Endothelial cell (in vitro differentiated cells): ENCODE results near the gene RAX2. TPM values are rescaled to one million over a fixed set of nuclear protein-coding genes. Genes with fewer than 3 reads are reported as not detected.

ENCODE experiments used
- DNase-seq: peaks from one replicate; pipeline ENCODE4 v3.0.0; 2021; ENCODE audit warnings: low spot score
- H3K27ac Mint-ChIP-seq: one replicate; pipeline ENCODE4 v1.8.0; 2021; ENCODE audit warnings: mixed read lengths, inconsistent platforms; ENCODE audit not compliant: unreplicated experiment
- H3K27me3 Mint-ChIP-seq: one replicate; pipeline ENCODE4 v1.8.0; 2021; ENCODE audit warnings: mild to moderate bottlenecking, moderate library complexity, mixed read lengths, inconsistent platforms; ENCODE audit not compliant: unreplicated experiment
- H3K36me3 Mint-ChIP-seq: one replicate; pipeline ENCODE4 v1.8.0; 2021; ENCODE audit warnings: mild to moderate bottlenecking, low read depth, mixed read lengths, inconsistent platforms; ENCODE audit not compliant: unreplicated experiment
- H3K4me1 Mint-ChIP-seq: one replicate; pipeline ENCODE4 v1.8.0; 2021; ENCODE audit warnings: mild to moderate bottlenecking, mixed read lengths, inconsistent platforms; ENCODE audit not compliant: unreplicated experiment
- H3K4me3 Mint-ChIP-seq: one replicate; pipeline ENCODE4 v1.8.0; 2021; ENCODE audit warnings: mild to moderate bottlenecking, mixed read lengths, inconsistent platforms; ENCODE audit not compliant: unreplicated experiment
- H3K9me3 Mint-ChIP-seq: one replicate; pipeline ENCODE4 v1.8.0; 2021; ENCODE audit warnings: mixed read lengths, inconsistent platforms; ENCODE audit not compliant: unreplicated experiment
- long read RNA-seq: library from polyadenylated mRNA; unstranded; transcript quantifications from one replicate; pipeline ENCODE4 v2.0.0, GENCODE V29; 2020; ENCODE audit not compliant: unreplicated experiment
- total RNA-seq: library from RNA; stranded (reverse); fragmentation: NEBNext Ultra II Directional; extraction: Animal tissue kit (Norgen Biotek cat#: 25700); gene quantifications from one replicate; pipeline ENCODE4 v1.2.1, GENCODE V29; 2021; ENCODE audit not compliant: unreplicated experiment
- TF ChIP-seq, protein P1 (sequence below): fragments of 200-600 bp; sonication (generic); IDR thresholded peaks from one replicate; pipeline ENCODE4 v1.5.0; 2021; ENCODE audit warnings: antibody characterized with exemption; ENCODE audit not compliant: unreplicated experiment

Gene RAX2
- not detected for total RNA-seq
- long read RNA-seq = 0 reads

DNA sequence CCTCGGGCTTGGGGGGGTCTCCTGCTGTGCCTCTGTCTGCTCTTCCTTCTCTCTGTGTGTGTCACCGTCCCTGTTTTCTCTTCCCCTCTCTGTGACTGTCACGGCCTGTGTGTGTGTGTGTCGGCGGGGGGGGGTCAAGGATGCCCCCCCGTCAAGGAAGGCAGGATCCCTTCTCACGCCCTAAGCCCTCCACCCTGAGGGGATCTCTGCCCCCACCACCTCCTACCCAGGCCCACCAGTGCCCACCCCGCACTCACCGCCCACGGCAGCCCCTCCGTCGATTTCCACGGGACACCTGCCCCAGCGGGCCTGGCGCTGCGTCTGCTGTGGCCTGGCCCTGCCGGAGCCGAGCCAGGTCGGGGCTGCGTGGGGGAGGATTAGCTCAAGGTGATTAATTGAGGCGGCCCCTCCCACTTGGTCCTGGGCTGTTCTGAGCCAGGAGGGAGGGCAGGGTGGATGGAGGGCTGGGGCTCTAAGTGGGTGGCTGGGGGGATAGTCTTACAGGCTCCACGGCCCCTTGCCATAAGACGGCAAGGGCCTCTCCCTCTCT is at the start of gene RAX2:
TSS of gene RAX2 (minus strand) at position 323 of the 550 bp plus-strand sequence. CDS start 486 bp downstream, outside the sequence.
- DNase-seq = no peak
- H3K9me3 Mint-ChIP-seq = no peaks in the 10 kb centered on the region
- H3K27me3 Mint-ChIP-seq = peaks cover 12% of the 10 kb centered on the region
- TF ChIP-seq, protein P1, sequence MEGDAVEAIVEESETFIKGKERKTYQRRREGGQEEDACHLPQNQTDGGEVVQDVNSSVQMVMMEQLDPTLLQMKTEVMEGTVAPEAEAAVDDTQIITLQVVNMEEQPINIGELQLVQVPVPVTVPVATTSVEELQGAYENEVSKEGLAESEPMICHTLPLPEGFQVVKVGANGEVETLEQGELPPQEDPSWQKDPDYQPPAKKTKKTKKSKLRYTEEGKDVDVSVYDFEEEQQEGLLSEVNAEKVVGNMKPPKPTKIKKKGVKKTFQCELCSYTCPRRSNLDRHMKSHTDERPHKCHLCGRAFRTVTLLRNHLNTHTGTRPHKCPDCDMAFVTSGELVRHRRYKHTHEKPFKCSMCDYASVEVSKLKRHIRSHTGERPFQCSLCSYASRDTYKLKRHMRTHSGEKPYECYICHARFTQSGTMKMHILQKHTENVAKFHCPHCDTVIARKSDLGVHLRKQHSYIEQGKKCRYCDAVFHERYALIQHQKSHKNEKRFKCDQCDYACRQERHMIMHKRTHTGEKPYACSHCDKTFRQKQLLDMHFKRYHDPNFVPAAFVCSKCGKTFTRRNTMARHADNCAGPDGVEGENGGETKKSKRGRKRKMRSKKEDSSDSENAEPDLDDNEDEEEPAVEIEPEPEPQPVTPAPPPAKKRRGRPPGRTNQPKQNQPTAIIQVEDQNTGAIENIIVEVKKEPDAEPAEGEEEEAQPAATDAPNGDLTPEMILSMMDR = no peak
- no peaks in the 10 kb centered on the region for H3K4me1 Mint-ChIP-seq
- H3K4me3 Mint-ChIP-seq = peak within 1 kb of the TSS; percentile 14
- H3K36me3 Mint-ChIP-seq = peaks cover 7% of the 10 kb centered on the region
- no peak within 1 kb of the TSS for H3K27ac Mint-ChIP-seq

DNA sequence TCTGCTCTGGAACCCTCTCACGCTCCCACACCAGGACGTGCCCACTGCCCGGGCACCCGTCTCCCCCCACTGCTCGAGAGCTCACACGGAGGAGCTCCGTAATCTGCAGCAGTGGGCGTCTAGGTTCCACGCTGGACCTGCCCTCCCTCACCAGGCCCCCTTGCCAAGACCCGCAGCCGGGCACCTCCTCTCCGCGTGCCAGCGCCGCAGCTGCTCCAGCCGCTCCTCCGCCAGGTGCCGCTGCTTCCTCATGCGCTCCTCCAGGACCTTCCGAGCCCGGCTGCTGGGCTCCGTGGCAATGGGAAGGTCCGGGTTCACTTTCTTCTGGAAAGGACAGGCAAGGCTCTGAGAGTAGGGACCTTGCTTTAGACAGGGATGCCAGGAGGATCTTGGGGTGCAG is 49.1 kb upstream of the RAX2 start:
- DNase-seq = no peak
- no peak overlapping the region for H3K27ac Mint-ChIP-seq
- TF ChIP-seq, protein P1 = no peak
- peaks cover 3% of the 10 kb centered on the region for H3K27me3 Mint-ChIP-seq
- no peaks in the 10 kb centered on the region for H3K36me3 Mint-ChIP-seq
- no peaks in the 10 kb centered on the region for H3K9me3 Mint-ChIP-seq
- no peak overlapping the region for H3K4me3 Mint-ChIP-seq
- H3K4me1 Mint-ChIP-seq = peaks cover 3% of the 10 kb centered on the region

DNA sequence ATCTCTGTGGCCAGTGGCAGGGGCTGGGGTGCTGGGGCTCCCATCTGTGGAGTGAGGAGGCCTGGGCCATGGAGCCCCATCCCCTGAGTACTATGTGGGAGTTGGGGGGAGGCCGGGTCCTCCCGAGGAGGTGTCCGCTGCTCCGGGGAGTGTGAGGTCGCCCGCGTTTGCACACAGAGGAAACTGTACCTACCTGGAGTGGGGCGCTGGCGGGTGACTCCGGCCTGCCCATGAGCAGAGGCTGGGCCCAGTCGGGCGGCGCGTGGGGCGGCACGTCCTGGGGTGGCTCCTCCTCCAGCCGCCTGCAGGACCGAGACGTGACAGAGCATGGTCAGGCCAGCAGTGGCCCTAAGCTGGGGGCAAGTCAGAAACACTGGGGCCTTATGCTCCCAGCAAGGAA is 48.0 kb upstream of the RAX2 start:
- no peaks in the 10 kb centered on the region for H3K9me3 Mint-ChIP-seq
- TF ChIP-seq, protein P1 = no peak
- H3K4me1 Mint-ChIP-seq = peaks cover 3% of the 10 kb centered on the region
- H3K27me3 Mint-ChIP-seq = peaks cover 3% of the 10 kb centered on the region
- no peak overlapping the region for H3K4me3 Mint-ChIP-seq
- no peak overlapping the region for H3K27ac Mint-ChIP-seq
- H3K36me3 Mint-ChIP-seq = no peaks in the 10 kb centered on the region
- DNase-seq = no peak

DNA sequence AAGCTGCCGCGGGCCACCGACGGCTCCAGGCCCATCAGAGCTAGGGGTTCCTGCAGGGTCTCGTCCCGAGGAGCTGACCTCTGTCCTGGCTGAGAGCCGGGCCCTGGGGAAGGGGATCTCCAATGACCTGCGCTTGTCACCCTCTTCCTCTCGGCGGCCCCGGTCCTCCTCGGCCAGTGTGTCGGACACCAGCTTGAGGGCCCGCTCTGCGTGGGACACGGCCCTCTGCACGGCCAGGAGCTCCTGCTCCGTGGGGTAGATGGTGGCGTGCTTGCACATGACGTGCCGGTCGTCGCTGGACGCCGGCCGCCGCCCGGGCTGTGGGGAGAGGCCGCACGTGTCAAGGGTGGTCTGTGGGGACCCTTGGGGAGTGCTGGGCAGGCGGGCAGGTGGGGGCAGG is 46.9 kb upstream of the RAX2 start:
- H3K36me3 Mint-ChIP-seq = no peaks in the 10 kb centered on the region
- no peak for DNase-seq
- no peak overlapping the region for H3K27ac Mint-ChIP-seq
- no peak overlapping the region for H3K4me3 Mint-ChIP-seq
- peaks cover 3% of the 10 kb centered on the region for H3K4me1 Mint-ChIP-seq
- TF ChIP-seq, protein P1 = no peak
- no peaks in the 10 kb centered on the region for H3K9me3 Mint-ChIP-seq
- peaks cover 5% of the 10 kb centered on the region for H3K27me3 Mint-ChIP-seq

DNA sequence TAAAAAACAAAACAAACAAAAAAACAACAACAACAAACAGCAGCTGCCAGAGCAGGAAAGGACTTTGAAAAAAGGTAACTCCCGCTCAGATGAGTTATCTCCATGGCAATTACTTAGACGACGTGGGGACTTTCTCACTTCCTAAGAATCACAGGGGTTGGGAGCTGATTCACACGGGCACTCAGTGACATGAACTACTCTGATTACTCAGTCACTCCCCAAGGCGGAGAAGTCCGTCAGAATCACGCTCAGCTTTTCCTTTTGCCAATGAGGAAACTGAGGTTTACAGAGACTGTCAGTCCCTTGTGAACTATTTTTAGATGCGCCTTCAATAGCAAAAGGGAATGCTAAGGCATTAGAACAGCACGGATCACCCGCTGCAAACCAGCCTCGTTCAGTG is 46.4 kb upstream of the RAX2 start:
- no peak for DNase-seq
- H3K4me3 Mint-ChIP-seq = no peak overlapping the region
- TF ChIP-seq, protein P1 = no peak
- no peaks in the 10 kb centered on the region for H3K36me3 Mint-ChIP-seq
- H3K27me3 Mint-ChIP-seq = peaks cover 5% of the 10 kb centered on the region
- H3K4me1 Mint-ChIP-seq = peaks cover 3% of the 10 kb centered on the region
- H3K9me3 Mint-ChIP-seq = no peaks in the 10 kb centered on the region
- no peak overlapping the region for H3K27ac Mint-ChIP-seq
